C4-2B (cell line): ENCODE data around the gene IL20RB.

Experiments
- H3K27ac ChIP-seq: fragments of 450-650 bp; 2 replicates; pipeline ENCODE4 v1.5.1; 2017
- CTCF ChIP-seq: fragments of 450-650 bp; conservative IDR thresholded peaks from 2 replicates; pipeline ENCODE4 v1.5.1; 2017; ENCODE audit warnings: mild to moderate bottlenecking
- ZFX ChIP-seq: fragments of 450-650 bp; IDR thresholded peaks from 2 replicates; pipeline ENCODE4 v1.6.1; 2017

IL20RB gene

DNA sequence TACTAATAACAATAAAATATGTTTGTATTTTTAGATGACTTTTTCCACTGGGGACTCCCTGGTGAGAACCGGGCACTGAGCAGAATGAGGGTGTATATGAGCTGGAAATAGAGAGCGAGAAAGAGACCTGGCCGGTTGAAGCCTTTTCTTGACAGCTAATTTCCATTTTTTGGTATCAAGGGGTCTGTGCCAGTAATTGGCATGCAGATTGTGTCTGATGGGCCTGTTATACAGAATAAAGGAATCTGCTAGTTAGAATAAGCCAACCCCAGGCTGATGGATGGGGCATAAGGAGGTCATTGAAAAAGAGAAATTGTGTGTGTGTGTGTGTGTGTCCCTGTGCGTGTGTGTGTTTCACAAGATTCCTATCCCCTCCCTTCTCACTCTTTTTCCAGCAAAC lies 83.9 kb downstream of the IL20RB start:
- no peak overlapping the region for H3K27ac ChIP-seq
- TF ChIP-seq CTCF: no peak
- TF ChIP-seq ZFX: no peak

GRCh38 chr3:137046747-137047146 lies 89.0 kb downstream of the IL20RB start:
- no peak overlapping the region for H3K27ac ChIP-seq
- TF ChIP-seq CTCF (no peak), ZFX (no peak)

DNA sequence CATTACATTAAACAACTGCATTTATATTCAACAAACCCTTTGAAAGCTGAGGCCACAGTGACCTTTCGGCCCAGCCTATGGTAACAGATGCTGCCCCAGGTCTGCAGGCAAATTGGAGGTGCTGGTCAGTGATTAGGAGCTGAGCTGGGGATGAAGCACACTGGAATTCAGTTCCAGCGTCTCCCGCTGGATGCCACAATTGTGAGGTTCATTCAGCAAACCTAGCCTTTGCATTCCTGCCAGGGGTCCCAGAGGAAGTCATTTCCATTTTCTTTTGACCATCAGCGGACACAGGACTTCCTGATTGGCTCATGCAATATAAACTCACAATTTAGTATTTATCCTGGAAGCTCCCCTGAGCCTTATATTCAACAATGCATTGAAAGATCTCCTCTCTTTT lies 89.5 kb downstream of the IL20RB start:
- TF ChIP-seq CTCF (no peak), ZFX (no peak)
- no peak overlapping the region for H3K27ac ChIP-seq

- TF ChIP-seq ZFX (no peak), CTCF (no peak)
- H3K27ac ChIP-seq: no peak overlapping the region
Measured at GRCh38 chr3:137050281-137050680, 92.5 kb downstream of the IL20RB start.

GRCh38 chr3:137052298-137052697 lies 94.5 kb downstream of the IL20RB start:
- TF ChIP-seq ZFX (no peak), CTCF (no peak)
- no peak overlapping the region for H3K27ac ChIP-seq
